ENCODE data around the gene PRKCE. TPM values are rescaled to one million over a fixed set of nuclear protein-coding genes. Genes with fewer than 3 reads are reported as not detected.

PRKCE gene
- total RNA-seq, 2 donors from 2014 or later = 5.8 to 18.1 TPM

DNA sequence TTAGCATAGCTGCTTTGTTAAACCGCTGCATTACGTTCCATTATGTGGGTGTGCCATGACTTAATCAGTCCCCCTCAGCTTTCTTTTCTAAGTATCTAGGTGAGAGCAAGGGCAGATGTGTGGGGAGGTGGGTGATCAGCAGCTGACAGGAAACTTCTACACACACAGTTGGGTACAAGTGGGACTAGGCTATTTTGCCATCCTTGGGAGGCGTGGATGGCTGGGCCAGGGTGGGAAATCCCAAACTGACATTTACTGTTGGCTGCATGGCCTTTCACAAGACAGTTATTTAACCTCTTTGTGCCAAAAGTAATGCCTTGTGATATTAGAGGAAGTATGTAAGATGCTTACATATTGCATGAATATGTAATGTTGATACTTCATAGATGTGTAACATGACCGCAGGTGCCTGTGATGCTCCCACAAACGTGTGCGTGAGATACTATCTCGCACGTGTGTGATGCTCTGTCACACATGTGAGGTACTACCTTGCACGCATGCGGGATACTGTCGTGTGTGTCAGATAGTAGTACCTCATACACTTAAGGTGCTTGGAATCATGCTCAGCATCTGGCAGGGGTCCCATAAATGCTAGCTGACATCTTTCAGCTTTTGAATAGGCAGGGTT is 314.5 kb downstream of the PRKCE start:
- Histone ChIP-seq H3K4me3 (no peak overlapping the region), H3K4me1 (ENCODE audit: control insufficient read depth in 1 of 2, low read depth in 2 of 2) (peaks cover 19 to 36% of the 10 kb centered on the region in 2 donors), H3K9me3 (no peaks in the 10 kb centered on the region), H3K27me3 (replicated peaks; ENCODE audit: insufficient read depth) (no peaks in the 10 kb centered on the region), H3K36me3 (no peaks in the 10 kb centered on the region), H3K27ac (no peak overlapping the region)
- ATAC-seq (ENCODE audit: insufficient number of reproducible peaks, low FRiP score, low read depth) = no peak
- DNase-seq (ENCODE audit: low spot score) = no peak
- no peak for TF ChIP-seq CTCF (IDR thresholded peaks at IDR 0.05)

DNA sequence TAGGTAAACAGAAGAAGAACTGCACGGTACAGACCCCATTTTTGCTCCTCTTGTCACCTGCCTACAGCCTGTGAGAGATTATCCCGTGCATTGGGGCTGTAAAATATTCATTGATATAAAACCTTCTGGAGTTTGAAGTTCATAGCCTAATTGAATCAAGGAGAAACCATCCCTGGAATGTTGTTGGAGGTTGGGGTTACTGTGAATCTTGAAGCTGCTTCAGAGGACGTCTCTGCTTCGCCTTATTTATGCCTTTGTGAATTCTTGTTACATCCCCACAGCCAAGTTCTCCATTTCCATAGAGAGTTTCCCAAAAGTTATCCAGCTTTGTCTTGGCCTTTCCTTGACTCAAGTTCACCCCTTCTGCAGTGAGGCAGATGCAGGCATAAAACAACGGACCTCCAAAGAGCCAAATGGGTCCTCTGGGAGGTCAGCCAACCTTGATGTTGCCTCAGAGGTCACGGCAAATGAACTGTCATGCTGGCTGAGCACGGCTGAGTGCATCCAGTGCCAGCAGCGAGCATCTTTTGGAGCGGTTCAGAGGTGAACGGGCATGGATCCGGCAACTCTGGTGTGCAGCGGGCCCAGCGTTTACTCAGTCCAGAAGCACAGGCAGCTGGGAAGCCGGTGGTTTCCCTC is 317.6 kb downstream of the PRKCE start:
- H3K9me3 ChIP-seq = no peaks in the 10 kb centered on the region
- DNase-seq (ENCODE audit: low spot score) (no peak), ATAC-seq (ENCODE audit: insufficient number of reproducible peaks, low FRiP score, low read depth) (no peak)
- TF ChIP-seq CTCF (IDR thresholded peaks at IDR 0.05) = no peak
- no peaks in the 10 kb centered on the region for H3K36me3 ChIP-seq
- H3K4me1 ChIP-seq (ENCODE audit: control insufficient read depth in 1 of 2, low read depth in 2 of 2) = peaks cover 6 to 7% of the 10 kb centered on the region in 2 donors
- no peaks in the 10 kb centered on the region for H3K27me3 ChIP-seq (replicated peaks; ENCODE audit: insufficient read depth)
- no peak overlapping the region for H3K4me3 ChIP-seq
- H3K27ac ChIP-seq = no peak overlapping the region

GRCh38 chr2:45973426-45973825 is 322.0 kb downstream of the PRKCE start:
- ATAC-seq (ENCODE audit: insufficient number of reproducible peaks, low FRiP score, low read depth) = no peak

DNA sequence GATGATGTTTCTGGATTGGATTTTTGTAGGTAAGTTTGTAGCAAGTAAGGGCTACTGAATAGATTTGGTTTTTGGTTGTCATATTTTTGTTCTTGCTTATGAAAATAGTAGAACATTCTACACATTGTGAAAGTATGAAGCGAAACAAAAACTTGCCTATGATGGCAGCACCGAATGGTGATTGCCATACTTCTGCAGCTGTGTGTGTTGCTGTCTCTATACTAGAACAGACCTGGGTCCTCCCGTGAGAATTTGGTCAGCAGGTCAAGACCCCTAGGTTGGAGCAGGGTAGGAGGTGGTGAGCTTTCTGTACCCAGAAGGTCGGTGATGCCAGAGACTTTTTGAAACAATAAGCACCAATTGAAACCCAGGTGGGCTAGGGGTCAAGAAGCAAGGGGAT is 322.6 kb downstream of the PRKCE start:
- DNase-seq (ENCODE audit: low spot score) = no peak
- Histone ChIP-seq H3K36me3 (no peaks in the 10 kb centered on the region), H3K27me3 (replicated peaks; ENCODE audit: insufficient read depth) (no peaks in the 10 kb centered on the region), H3K4me3 (no peak overlapping the region), H3K27ac (no peak overlapping the region), H3K4me1 (ENCODE audit: control insufficient read depth in 1 of 2, low read depth in 2 of 2) (no peaks in the 10 kb centered on the region), H3K9me3 (no peaks in the 10 kb centered on the region)
- no peak for ATAC-seq (ENCODE audit: insufficient number of reproducible peaks, low FRiP score, low read depth)
- TF ChIP-seq CTCF (IDR thresholded peaks at IDR 0.05) = no peak

More at GRCh38 chr2:45973426-45973825, 322.0 kb downstream of the PRKCE start:
- H3K4me3 ChIP-seq = no peak overlapping the region
- no peaks in the 10 kb centered on the region for H3K27me3 ChIP-seq (replicated peaks; ENCODE audit: insufficient read depth)
- H3K36me3 ChIP-seq = no peaks in the 10 kb centered on the region
- H3K27ac ChIP-seq = no peak overlapping the region
- no peak for DNase-seq (ENCODE audit: low spot score)
- no peaks in the 10 kb centered on the region for H3K4me1 ChIP-seq (ENCODE audit: control insufficient read depth in 1 of 2, low read depth in 2 of 2)
- no peak for TF ChIP-seq CTCF (IDR thresholded peaks at IDR 0.05)
- H3K9me3 ChIP-seq = no peaks in the 10 kb centered on the region

DNA sequence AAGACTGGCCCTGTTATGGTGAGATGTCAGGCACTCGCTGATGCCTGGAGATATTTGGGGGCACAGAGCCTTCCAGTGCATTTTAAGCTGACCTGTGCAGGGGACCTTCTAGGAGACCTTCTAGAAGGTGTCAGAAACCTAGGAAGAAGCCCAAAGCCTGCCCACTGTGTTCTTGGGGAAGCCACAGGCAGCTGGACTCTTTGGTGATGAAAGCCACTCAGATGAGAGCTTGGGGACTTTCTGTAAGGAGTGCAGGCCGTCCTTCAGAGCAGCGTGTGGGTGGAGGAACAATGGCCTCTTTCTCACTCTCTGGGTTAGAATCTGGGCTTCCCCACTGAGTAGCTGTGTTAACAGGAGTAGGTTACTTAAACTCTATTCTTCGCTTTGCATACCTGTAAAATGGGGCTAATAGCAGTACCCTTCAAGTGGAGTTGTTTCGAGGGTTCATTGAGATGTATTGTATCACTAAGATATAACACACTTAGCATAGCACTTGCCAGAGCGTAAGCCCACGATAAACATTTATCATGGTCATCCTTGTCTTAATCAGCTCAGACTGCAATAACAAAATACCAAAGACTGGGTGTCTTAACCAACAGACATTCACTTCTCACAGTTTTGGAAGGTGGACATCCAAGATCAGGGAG is 323.4 kb downstream of the PRKCE start:
- Histone ChIP-seq H3K9me3 (no peaks in the 10 kb centered on the region), H3K27ac (no peak overlapping the region), H3K4me3 (no peak overlapping the region), H3K27me3 (replicated peaks; ENCODE audit: insufficient read depth) (no peaks in the 10 kb centered on the region), H3K4me1 (ENCODE audit: control insufficient read depth in 1 of 2, low read depth in 2 of 2) (no peaks in the 10 kb centered on the region), H3K36me3 (no peaks in the 10 kb centered on the region)
- DNase-seq (ENCODE audit: low spot score) = no peak
- no peak for TF ChIP-seq CTCF (IDR thresholded peaks at IDR 0.05)
- no peak for ATAC-seq (ENCODE audit: insufficient number of reproducible peaks, low FRiP score, low read depth)
